K562 (cell line): ENCODE measurements around the gene HIVEP3. TPM values are rescaled to one million over a fixed set of nuclear protein-coding genes. Genes with fewer than 3 reads are reported as not detected.
A peak's percentile ranks its signal among the peaks of the same experiment; 100 is the strongest.

Experiments used
- ATAC-seq: fragments of 200-7000 bp; cut with Tn5 transposase; 3 replicates; pipeline ENCODE4 v1.9.1; 2020; ENCODE audit warnings: moderate library complexity
- BruUV-seq: library from RNA; stranded (reverse); fragments of 400-500 nt; replicated peaks from 2 replicates; lab custom pipeline; 2021; lab: Mats Ljungman, UMichigan
- CTCF ChIA-PET: fragments of 300-600 bp; formaldehyde crosslinking; extraction: SDS; loops from one replicate; lab custom pipeline; 2021; ENCODE audit warnings: low intra/inter-chr PET ratio; lab: Yijun Ruan, JAX
- POLR2A ChIA-PET: fragments of 300-600, 350-650 bp; sonication (Branson Sonifier 250); formaldehyde crosslinking; extraction: SDS; loops from one replicate; lab custom pipeline; 2021; ENCODE audit warnings: antibody characterized with exemption, inconsistent platforms; lab: Yijun Ruan, JAX
- DNase-seq, 4 experiments: peaks; one replicate each; pipeline versions ENCODE4 v3.0.0 to v3.0.0-alpha.2; 2011 to 2018; ENCODE audit warnings: low spot score in 3 of 4, mixed read lengths in 3 of 4; ENCODE audit errors: extremely low read depth in 1 of 4
- FAIRE-seq: peaks from 2 replicates; lab custom pipeline; 2011; peaks lifted over from hg19 to GRCh38; lab: Jason Lieb, UNC
- H2AFZ ChIP-seq: 2 replicates; pipeline ENCODE4 v1.6.0; 2011; ENCODE audit warnings: low read depth, low read length, control low read depth, inconsistent platforms
- H3K27ac ChIP-seq: fragments of 200-600 bp; 3 replicates; pipeline ENCODE4 v1.8.0; 2011; ENCODE audit warnings: low read depth, mild to moderate bottlenecking, control low read depth, inconsistent platforms, low read length, moderate library complexity, mixed read lengths; ENCODE audit errors: extremely low read depth
- H3K27me3 ChIP-seq, 2 experiments: fragments of 300-600 bp in 1 of 2; 2 replicates in 1 of 2; 3 replicates in 1 of 2; pipeline versions ENCODE4 v1.6.0 to v1.8.0; 2011; ENCODE audit warnings: inconsistent platforms in 2 of 2, low read length in 2 of 2, mild to moderate bottlenecking in 1 of 2, mixed read lengths in 1 of 2, moderate library complexity in 1 of 2; ENCODE audit not compliant: control insufficient read depth in 2 of 2, insufficient read depth in 2 of 2
- H3K36me3 ChIP-seq: fragments of 300-600 bp; 3 replicates; pipeline ENCODE4 v1.8.0; 2011; ENCODE audit warnings: mild to moderate bottlenecking, low read length, inconsistent platforms; ENCODE audit not compliant: control insufficient read depth, insufficient read depth
- H3K4me1 ChIP-seq, 2 experiments: fragments of 200-600 bp in 1 of 2; replicated peaks in 1 of 2; 2 replicates in 1 of 2; 3 replicates in 1 of 2; pipeline versions ENCODE4 v1.5.1 to v1.8.0; 2011; ENCODE audit warnings: inconsistent platforms in 2 of 2, low read length in 2 of 2, mild to moderate bottlenecking in 1 of 2, mixed read lengths in 1 of 2, moderate library complexity in 1 of 2; ENCODE audit not compliant: control insufficient read depth in 2 of 2, insufficient read depth in 2 of 2
- H3K4me2 ChIP-seq: 2 replicates; pipeline ENCODE4 v1.6.1; 2011; ENCODE audit warnings: low read length, control low read depth, inconsistent platforms, mixed read lengths; ENCODE audit not compliant: insufficient read depth
- H3K4me3 ChIP-seq: fragments of 200-600 bp; sonication (generic), shearing (Covaris generic); 2 replicates; pipeline ENCODE4 v1.5.1; 2016; ENCODE audit warnings: control low read depth, inconsistent platforms
- H3K79me2 ChIP-seq: fragments of 200-600 bp; 3 replicates; pipeline ENCODE4 v1.8.0; 2011; ENCODE audit warnings: low read length, inconsistent platforms; ENCODE audit not compliant: control insufficient read depth, insufficient read depth
- H3K9ac ChIP-seq, 2 experiments: 2 replicates each; pipeline versions ENCODE4 v1.6.0 to v1.6.1; 2011; ENCODE audit warnings: low read depth in 2 of 2, low read length in 2 of 2, control low read depth in 1 of 2, inconsistent platforms in 1 of 2, mild to moderate bottlenecking in 1 of 2, mixed read lengths in 1 of 2; ENCODE audit not compliant: insufficient read depth in 1 of 2
- H3K9me1 ChIP-seq: one replicate; pipeline ENCODE4 v1.6.0; 2011; ENCODE audit warnings: inconsistent platforms, mild to moderate bottlenecking, low read length, moderate library complexity; ENCODE audit not compliant: control insufficient read depth, insufficient read depth
- H3K9me3 ChIP-seq: replicated peaks from 2 replicates; pipeline ENCODE4 v1.5.1; 2011; ENCODE audit warnings: low read depth, low read length, inconsistent platforms; ENCODE audit not compliant: control insufficient read depth, insufficient read depth
- H4K20me1 ChIP-seq: replicated peaks from 2 replicates; pipeline ENCODE4 v1.6.1; 2011; ENCODE audit warnings: low read length, inconsistent platforms, mixed read lengths; ENCODE audit not compliant: control insufficient read depth, insufficient read depth
- CC2D1A ChIP-seq: fragments of 450-650 bp; IDR thresholded peaks from 2 replicates; pipeline ENCODE4 v1.6.1; 2017; ENCODE audit warnings: mild to moderate bottlenecking
- HNRNPK ChIP-seq: fragments of 200-400 bp; formaldehyde crosslinking; IDR thresholded peaks from one replicate; pipeline ENCODE4 v1.6.1; 2018; ENCODE audit warnings: mild to moderate bottlenecking, low read depth, low read length; ENCODE audit not compliant: poor library complexity, severe bottlenecking
- TRIM25 ChIP-seq: fragments of 450-650 bp; IDR thresholded peaks from 2 replicates; pipeline ENCODE4 v1.7.0; 2016; ENCODE audit warnings: borderline replicate concordance
- XRCC3 ChIP-seq: fragments of 450-650 bp; IDR thresholded peaks from 2 replicates; pipeline ENCODE4 v1.6.1; 2017; ENCODE audit warnings: mild to moderate bottlenecking, moderate library complexity
- WGBS: fragments of 100-300 bp; shearing (Covaris generic); methylation state at CpG from one replicate; pipeline ENCODE4 v1.1.6; 2016; ENCODE audit warnings: low coverage, mixed read lengths; ENCODE audit not compliant: insufficient coverage; ENCODE audit errors: missing lambda C conversion rate; 5-methylcytosine and 5-hydroxymethylcytosine counted together
- in situ Hi-C: fragments of 300-500 bp; cut with MboI; formaldehyde crosslinking; loops from 4 replicates; pipeline ENCODE4 v1.15.0; 2018; ENCODE audit warnings: inconsistent platforms, mixed read lengths
- intact Hi-C: fragments of 100-400 bp; cut with micrococcal nuclease; formaldehyde crosslinking; loops from 2 replicates; pipeline ENCODE4 v1.14.2; 2022
- polyA plus RNA-seq, 8 experiments: library from polyadenylated mRNA; depleted of rRNA in 4 of 8; stranded (reverse) in 5 of 8; unstranded in 3 of 8; fragments of >200 nt; fragmentation: Nextera tagmentation in 2 of 8; fragmentation: Illumina TruSeq in 1 of 8; extraction: Ambion mirVana in 2 of 8; extraction: Trizol in 1 of 8; gene quantifications; 2 replicates each; pipeline versions ENCODE4 v1.2.1 to v1.2.3, GENCODE V29; 2011 to 2014; ENCODE audit warnings: inconsistent platforms in 1 of 8, missing spikeins in 1 of 8
- total RNA-seq, 7 experiments: library from RNA; depleted of rRNA in 6 of 7; stranded (reverse); fragments of >200 nt in 6 of 7; fragmentation: Illumina TruSeq in 2 of 7; extraction: Trizol in 2 of 7; gene quantifications; 2 replicates each; pipeline versions ENCODE4 v1.2.1 to v1.2.3, GENCODE V29; 2011 to 2021; ENCODE audit warnings: low replicate concordance in 1 of 7
- TF ChIP-seq, protein P1 (sequence below): fragments of 450-650 bp; formaldehyde crosslinking; IDR thresholded peaks from 2 replicates; pipeline ENCODE4 v1.4.0; 2020; ENCODE audit warnings: mild to moderate bottlenecking, mixed read lengths

The HIVEP3 gene
- total and polyA plus RNA-seq, 9 of the 15 experiments (the other 6 are each of a cell fraction or from before 2014, with no cell fraction given) = 0.09 to 0.58 (median 0.34) TPM; not detected in 1

DNA sequence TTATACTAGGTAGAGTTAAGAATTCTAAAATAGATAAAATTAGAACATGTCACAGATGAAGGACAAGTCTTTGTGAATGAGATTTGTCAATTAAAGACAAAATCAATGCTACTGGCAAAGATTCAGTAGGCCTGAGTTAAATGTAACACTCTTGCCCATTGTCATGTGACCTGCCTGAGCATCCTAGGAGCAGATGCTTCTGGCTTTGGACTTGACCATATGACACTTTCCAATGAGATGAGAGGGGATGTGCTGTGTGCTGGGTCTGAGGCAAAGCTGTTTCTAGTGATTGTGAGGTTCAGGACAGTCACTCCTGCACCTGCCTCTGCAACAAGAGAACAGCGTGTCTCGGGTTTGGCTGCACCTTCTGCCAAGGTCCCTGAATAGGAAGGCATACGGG is 144.9 kb downstream of the HIVEP3 start:
- BruUV-seq = no TSS peak
- FAIRE-seq (no peak), ATAC-seq (no peak), DNase-seq (no peak)
- Histone ChIP-seq H3K27ac (no peak overlapping the region), H3K4me3 (no peak overlapping the region), H3K9me3 (no peaks in the 10 kb centered on the region), H3K79me2 (no peaks in the 10 kb centered on the region), H3K27me3 (peaks cover 18 to 31% of the 10 kb centered on the region in 2 experiments; a peak in 3 of 5 replicates), H2AFZ (no peak overlapping the region), H3K36me3 (no peaks in the 10 kb centered on the region), H3K9ac (no peak overlapping the region), H4K20me1 (peaks cover 8% of the 10 kb centered on the region; the same call in 1 of the 2 replicates), H3K4me2 (no peak overlapping the region), H3K4me1 (no peaks in the 10 kb centered on the region), H3K9me1 (no peaks in the 10 kb centered on the region)
- 2% methylated on average over 3 of the region's 3 CpGs for WGBS
- TF ChIP-seq XRCC3 (no peak), TRIM25 (no peak), CC2D1A (no peak), HNRNPK (no peak)
- TF ChIP-seq, protein P1, sequence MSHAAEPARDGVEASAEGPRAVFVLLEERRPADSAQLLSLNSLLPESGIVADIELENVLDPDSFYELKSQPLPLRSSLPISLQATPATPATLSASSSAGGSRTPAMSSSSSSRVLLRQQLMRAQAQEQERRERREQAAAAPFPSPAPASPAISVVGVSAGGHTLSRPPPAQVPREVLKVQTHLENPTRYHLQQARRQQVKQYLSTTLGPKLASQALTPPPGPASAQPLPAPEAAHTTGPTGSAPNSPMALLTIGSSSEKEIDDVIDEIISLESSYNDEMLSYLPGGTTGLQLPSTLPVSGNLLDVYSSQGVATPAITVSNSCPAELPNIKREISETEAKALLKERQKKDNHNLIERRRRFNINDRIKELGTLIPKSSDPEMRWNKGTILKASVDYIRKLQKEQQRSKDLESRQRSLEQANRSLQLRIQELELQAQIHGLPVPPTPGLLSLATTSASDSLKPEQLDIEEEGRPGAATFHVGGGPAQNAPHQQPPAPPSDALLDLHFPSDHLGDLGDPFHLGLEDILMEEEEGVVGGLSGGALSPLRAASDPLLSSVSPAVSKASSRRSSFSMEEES (CRISPR knock-in tag) = peak; percentile 63
- POLR2A ChIA-PET = interaction anchor here (1.2 kb wide), 1 partner anchor 156 kb away, joined by 4 read pairs; no protein-coding TSS in a partner anchor
- CTCF ChIA-PET = no interaction called here
- in situ Hi-C loops (no loop called here), intact Hi-C loops (no loop called here)
